WTC11 (cell line): Measurements from ENCODE around the gene KIAA1671.

Experiments
- ATF2 ChIP-seq: sonication (generic); formaldehyde crosslinking; IDR thresholded peaks from 2 replicates; pipeline ENCODE4 v1.8.1; 2022; ENCODE audit warnings: low read depth, missing genetic modification reagents, borderline replicate concordance
- CTCF ChIP-seq: fragments of 200-600 bp; IDR thresholded peaks from 2 replicates; pipeline ENCODE4 v1.8.0; 2022; ENCODE audit warnings: antibody characterized with exemption
- ETV6 ChIP-seq: sonication (generic); formaldehyde crosslinking; IDR thresholded peaks from 2 replicates; pipeline ENCODE4 v1.8.1; 2022; ENCODE audit warnings: mild to moderate bottlenecking, missing genetic modification reagents
- JUN ChIP-seq: sonication (generic); formaldehyde crosslinking; IDR thresholded peaks from 2 replicates; pipeline ENCODE4 v1.8.0; 2023; ENCODE audit warnings: mild to moderate bottlenecking, missing genetic modification reagents
- MAX ChIP-seq: sonication (generic); formaldehyde crosslinking; IDR thresholded peaks from 2 replicates; pipeline ENCODE4 v1.8.0; 2022; ENCODE audit warnings: mild to moderate bottlenecking, missing genetic modification reagents
- NR1H2 ChIP-seq: sonication (generic); formaldehyde crosslinking; IDR thresholded peaks from 2 replicates; pipeline ENCODE4 v1.9.0; 2021; ENCODE audit warnings: mild to moderate bottlenecking, moderate library complexity, missing genetic modification reagents
- TCF7 ChIP-seq: sonication (generic); formaldehyde crosslinking; IDR thresholded peaks from 2 replicates; pipeline ENCODE4 v1.8.0; 2022; ENCODE audit warnings: mild to moderate bottlenecking, low read depth, missing genetic modification reagents, moderate library complexity
- ZBTB43 ChIP-seq: sonication (generic); formaldehyde crosslinking; IDR thresholded peaks from 2 replicates; pipeline ENCODE4 v1.8.1; 2023; ENCODE audit warnings: mild to moderate bottlenecking, missing genetic modification reagents
- ZNF425 ChIP-seq: fragments of 250-450 bp; sonication (Bioruptor Pico); conservative IDR thresholded peaks from 2 replicates; pipeline ENCODE4 v1.9.0; 2021; ENCODE audit warnings: mild to moderate bottlenecking

GRCh38 chr22:25080855-25081254, 128.3 kb downstream of the KIAA1671 start:
- TF ChIP-seq CTCF (no peak), ATF2 (CRISPR knock-in tag) (no peak), ETV6 (no peak), TCF7 (no peak), NR1H2 (no peak), MAX (no peak), ZNF425 (no peak), JUN (CRISPR knock-in tag) (no peak), ZBTB43 (no peak)
